Cardiac fibroblast (primary cell): ENCODE data around the gene FASN.

Source experiments
- DNase-seq, 2 donors: peaks; one replicate each; pipeline versions ENCODE4 v3.0.0 to v3.0.0-alpha.2; 2010; ENCODE audit warnings: low read depth in 2 of 2
- H3K4me3 ChIP-seq, 2 donors: replicated peaks in 1 of 2; 1 replicate in 1 of 2; 2 replicates in 1 of 2; pipeline ENCODE4 v1.5.1; 2011; ENCODE audit warnings: low read depth in 2 of 2, low read length in 2 of 2, mild to moderate bottlenecking in 2 of 2, moderate library complexity in 1 of 2
- TF ChIP-seq, protein P1 (sequence below): IDR thresholded peaks from one replicate; pipeline ENCODE4 v1.5.1; 2011; ENCODE audit warnings: low read depth, mild to moderate bottlenecking, low read length, inconsistent platforms

The FASN gene

DNA sequence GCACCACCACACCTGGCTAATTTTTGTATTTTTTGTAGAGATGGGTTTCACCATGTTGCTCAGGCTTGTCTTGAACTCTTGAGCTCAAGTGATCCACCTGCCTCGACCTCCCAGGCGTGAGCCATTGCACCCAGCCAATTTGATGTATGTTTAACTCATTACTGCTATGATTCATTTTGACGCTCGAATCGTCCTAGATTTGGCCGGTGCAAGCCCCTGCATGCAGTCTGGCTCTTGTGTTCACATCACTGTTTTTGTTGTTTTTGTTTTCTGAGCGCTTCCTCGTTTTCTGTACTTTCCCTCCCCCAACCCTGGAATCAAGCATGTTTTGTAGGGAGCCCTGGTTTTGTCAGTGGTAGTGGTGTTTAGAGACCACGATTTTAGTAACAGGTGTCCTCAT lies 24.6 kb downstream of the FASN start:
- no peak for DNase-seq
- TF ChIP-seq, protein P1, sequence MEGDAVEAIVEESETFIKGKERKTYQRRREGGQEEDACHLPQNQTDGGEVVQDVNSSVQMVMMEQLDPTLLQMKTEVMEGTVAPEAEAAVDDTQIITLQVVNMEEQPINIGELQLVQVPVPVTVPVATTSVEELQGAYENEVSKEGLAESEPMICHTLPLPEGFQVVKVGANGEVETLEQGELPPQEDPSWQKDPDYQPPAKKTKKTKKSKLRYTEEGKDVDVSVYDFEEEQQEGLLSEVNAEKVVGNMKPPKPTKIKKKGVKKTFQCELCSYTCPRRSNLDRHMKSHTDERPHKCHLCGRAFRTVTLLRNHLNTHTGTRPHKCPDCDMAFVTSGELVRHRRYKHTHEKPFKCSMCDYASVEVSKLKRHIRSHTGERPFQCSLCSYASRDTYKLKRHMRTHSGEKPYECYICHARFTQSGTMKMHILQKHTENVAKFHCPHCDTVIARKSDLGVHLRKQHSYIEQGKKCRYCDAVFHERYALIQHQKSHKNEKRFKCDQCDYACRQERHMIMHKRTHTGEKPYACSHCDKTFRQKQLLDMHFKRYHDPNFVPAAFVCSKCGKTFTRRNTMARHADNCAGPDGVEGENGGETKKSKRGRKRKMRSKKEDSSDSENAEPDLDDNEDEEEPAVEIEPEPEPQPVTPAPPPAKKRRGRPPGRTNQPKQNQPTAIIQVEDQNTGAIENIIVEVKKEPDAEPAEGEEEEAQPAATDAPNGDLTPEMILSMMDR = no peak

DNA sequence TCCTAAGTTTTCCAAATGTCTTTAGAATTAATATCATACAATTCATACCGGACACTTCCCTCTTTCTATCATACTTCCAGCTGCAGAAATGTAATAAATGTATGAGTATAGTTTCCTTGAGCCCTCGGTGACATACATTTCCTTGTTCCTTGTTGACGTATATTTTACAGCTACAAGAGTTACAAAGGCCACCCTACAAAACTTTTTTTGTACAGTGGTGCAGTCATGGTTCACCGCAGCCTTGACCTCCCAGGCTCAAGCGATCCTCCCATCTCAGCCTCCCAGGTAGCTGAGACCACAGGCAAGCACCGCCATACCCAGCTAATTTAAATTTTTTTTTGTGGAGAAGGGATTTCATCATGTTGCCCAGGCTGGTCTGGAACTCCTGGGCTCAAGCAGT lies 25.2 kb downstream of the FASN start:
- TF ChIP-seq, protein P1 = no peak
- no peak overlapping the region for H3K4me3 ChIP-seq
- DNase-seq = no peak

More for the DNA sequence above, 24.6 kb downstream of the FASN start:
- no peak overlapping the region for H3K4me3 ChIP-seq

DNA sequence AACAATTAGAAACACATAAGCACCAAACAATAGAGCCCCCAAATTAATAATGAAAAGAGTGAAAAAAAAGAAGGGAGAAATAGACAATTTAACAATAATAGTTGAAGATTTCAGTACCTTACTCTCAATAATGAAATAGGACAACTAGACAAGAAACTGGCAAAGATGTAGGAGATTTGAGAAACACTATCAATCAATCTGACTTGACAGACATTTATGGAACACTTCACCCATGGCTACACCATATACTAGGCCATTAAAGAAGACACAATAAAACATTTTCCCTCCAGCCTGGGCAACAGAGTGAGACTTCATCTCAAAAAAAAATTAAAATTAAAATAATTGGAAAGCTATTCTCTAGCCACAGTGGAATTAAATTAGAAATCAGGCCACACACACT lies 27.4 kb downstream of the FASN start:
- H3K4me3 ChIP-seq = no peak overlapping the region
- TF ChIP-seq, protein P1 = no peak
- DNase-seq = no peak

DNA sequence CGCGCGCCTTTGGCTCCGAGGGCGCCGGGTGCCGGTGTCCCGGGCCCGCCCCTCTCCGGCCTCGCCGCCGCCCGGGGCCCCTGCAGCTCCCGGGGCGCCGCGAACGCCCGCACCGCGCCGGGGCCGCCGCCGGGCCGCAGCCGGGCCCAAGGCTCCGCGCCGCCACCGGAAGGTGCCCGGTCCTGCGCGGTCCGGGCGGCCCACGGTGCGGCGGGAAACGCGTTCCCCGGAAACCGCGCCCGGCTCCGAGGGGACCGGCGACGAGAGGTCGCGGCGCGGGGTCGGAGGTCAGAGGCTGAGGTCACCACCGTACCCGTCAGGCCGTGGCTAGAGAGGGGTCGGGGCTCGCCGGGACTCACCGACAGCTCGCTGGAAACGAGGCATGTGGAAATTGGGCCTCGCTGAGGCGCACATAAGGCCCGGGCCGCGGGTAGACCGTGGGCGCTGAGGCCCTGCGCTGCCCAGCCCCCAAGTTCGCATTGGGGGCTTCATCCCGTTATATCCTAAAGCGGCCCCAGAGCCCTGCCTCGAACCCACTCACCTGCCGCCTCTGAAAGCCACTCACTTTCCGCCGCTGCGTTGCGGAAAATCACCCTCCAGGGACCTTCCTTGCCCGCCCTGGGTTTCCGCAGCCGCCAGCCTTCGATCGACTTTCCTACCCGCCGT lies 32.3 kb downstream of the FASN start, which contains the start of gene DUS1L:
TSS of gene DUS1L (minus strand) at position 167 of the 666 bp plus-strand sequence. CDS start 745 bp downstream, outside the sequence.
- DNase-seq = peak; percentile 54 to 67
- TF ChIP-seq, protein P1 = no peak
- peak within 1 kb of the TSS; percentile 78 to 86 for H3K4me3 ChIP-seq

DNA sequence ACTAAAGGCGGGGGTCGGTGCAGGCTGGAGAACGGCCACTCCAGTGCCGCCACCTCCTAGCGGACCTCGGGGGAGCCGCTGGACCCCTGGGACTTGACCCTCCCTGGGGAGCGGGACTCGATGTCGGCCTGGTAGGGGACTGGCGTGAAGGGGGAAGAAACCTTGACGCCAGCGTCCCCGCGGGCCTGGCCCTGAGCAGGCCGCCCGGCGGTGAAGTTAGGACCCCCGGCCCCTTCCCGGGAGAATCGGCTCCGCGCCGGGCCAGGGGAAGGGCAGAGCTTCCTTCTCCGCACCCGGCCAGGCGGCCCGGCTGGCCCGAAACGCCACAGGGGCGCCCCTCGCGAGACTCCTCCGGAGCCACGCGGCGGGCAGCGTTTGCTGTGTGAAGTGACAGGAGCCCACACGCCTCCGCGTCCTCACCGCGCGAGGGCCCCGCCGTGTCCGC lies 32.8 kb downstream of the FASN start:
- no peak for DNase-seq
- peak overlapping the region; percentile 78 to 86 for H3K4me3 ChIP-seq

DNA sequence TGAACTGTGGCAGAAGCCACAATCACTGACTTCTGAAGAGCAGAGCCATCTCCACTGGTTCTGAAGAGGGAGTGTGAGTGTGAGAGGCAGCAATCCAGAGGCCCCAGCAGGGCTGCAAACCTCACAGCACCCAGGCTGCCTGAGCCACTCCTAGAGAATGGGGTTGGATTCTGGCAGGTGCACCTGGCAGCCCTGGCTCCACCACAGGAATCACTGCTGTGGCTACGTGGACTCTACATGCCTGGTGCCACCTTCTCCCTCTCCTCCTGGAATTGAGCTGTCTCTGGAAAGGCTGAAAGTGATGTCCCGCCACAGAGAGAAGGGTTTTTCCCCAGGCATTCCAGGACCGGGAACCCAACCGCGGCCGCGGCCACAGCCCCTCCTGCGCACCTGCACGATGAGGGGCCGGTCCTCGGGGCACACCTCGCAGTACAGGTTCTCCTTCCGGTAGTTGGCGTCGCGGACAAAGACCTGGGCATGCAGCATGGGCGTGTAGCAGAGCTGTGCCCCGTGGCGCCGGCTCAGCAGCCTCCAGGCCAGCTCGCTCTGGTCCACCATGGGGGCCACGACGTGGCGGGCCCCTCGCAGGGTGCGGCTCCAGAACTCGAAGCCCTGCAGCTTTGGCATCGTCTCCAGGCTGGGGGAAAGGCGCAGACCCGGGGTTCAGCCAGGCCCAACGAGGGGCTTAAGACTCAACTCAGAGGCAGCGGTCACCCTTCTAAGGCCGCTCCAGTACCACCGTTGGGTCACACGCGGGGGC lies 33.4 kb downstream of the FASN start:
- TF ChIP-seq, protein P1 = no peak
- no peak for DNase-seq
- H3K4me3 ChIP-seq = peak overlapping the region; percentile 78 to 86

More for the DNA sequence above, 32.8 kb downstream of the FASN start:
- TF ChIP-seq, protein P1 = no peak
